Epithelial cell of proximal tubule (primary cell): Measurements from ENCODE around the gene PHF21A. TPM values are rescaled to one million over a fixed set of nuclear protein-coding genes. Genes with fewer than 3 reads are reported as not detected.

Source experiments
- DNase-seq: peaks from one replicate; pipeline ENCODE4 v3.0.0-alpha.2; 2011; ENCODE audit warnings: low read depth
- H3K4me3 ChIP-seq: 2 replicates; pipeline ENCODE4 v1.5.1; 2011; ENCODE audit warnings: low read depth, mild to moderate bottlenecking, low read length
- total RNA-seq: library from RNA; depleted of rRNA; stranded (reverse); fragments of >200 nt; gene quantifications from 2 replicates; pipeline ENCODE4 v1.2.3, GENCODE V29; 2015
- TF ChIP-seq, protein P1 (sequence below): conservative IDR thresholded peaks from 2 replicates; pipeline ENCODE4 v1.5.1; 2012; ENCODE audit warnings: low read depth, mild to moderate bottlenecking, low read length

PHF21A gene
- total RNA-seq, 1 donor from 2014 or later, result 5.8 TPM

DNA sequence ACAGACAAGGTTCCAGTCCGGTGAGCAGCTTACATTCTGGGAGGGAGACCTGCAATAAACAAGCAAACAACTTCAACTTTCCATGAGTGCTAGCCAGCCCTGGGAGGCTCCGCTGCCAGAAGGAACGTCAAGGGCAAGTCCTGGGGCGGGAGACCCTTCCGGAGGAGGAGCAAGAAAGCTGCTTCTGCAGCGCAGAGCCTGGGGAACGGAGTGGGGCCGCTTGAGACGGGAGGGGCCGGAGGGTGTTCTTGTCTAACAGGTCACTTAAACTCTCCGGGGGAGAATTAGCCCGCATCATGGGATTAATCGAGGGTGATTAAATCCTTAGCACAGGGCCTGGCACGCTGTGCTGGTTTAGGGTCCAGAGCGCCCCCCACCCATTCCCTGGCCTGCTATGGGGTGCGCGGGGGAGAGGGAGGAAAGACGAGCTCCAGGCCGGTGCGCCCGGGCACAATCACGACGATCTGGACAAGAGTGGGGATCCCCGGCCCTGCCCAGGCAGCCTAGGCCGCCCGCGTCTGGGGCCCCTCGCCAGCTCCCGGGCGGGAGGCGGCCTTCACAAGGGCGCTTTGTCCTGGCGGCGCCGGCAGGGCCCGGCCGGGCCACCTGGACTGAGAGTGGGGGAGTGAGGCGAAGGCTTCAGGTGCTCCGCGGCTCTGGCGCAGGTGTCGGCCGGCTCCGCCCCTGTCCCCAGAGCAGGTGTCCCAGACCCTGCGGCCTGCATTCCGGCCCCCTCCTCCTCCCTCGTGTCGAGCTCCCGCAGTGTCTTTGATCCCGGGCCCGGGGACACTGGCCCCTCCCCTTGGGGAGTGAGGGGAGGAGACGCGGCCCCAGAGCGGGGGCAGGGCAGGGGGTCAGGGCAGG lies 199.5 kb downstream of the PHF21A start:
- peak overlapping the region; percentile 35 for H3K4me3 ChIP-seq
- TF ChIP-seq, protein P1, sequence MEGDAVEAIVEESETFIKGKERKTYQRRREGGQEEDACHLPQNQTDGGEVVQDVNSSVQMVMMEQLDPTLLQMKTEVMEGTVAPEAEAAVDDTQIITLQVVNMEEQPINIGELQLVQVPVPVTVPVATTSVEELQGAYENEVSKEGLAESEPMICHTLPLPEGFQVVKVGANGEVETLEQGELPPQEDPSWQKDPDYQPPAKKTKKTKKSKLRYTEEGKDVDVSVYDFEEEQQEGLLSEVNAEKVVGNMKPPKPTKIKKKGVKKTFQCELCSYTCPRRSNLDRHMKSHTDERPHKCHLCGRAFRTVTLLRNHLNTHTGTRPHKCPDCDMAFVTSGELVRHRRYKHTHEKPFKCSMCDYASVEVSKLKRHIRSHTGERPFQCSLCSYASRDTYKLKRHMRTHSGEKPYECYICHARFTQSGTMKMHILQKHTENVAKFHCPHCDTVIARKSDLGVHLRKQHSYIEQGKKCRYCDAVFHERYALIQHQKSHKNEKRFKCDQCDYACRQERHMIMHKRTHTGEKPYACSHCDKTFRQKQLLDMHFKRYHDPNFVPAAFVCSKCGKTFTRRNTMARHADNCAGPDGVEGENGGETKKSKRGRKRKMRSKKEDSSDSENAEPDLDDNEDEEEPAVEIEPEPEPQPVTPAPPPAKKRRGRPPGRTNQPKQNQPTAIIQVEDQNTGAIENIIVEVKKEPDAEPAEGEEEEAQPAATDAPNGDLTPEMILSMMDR, result no peak
- no peak for DNase-seq

DNA sequence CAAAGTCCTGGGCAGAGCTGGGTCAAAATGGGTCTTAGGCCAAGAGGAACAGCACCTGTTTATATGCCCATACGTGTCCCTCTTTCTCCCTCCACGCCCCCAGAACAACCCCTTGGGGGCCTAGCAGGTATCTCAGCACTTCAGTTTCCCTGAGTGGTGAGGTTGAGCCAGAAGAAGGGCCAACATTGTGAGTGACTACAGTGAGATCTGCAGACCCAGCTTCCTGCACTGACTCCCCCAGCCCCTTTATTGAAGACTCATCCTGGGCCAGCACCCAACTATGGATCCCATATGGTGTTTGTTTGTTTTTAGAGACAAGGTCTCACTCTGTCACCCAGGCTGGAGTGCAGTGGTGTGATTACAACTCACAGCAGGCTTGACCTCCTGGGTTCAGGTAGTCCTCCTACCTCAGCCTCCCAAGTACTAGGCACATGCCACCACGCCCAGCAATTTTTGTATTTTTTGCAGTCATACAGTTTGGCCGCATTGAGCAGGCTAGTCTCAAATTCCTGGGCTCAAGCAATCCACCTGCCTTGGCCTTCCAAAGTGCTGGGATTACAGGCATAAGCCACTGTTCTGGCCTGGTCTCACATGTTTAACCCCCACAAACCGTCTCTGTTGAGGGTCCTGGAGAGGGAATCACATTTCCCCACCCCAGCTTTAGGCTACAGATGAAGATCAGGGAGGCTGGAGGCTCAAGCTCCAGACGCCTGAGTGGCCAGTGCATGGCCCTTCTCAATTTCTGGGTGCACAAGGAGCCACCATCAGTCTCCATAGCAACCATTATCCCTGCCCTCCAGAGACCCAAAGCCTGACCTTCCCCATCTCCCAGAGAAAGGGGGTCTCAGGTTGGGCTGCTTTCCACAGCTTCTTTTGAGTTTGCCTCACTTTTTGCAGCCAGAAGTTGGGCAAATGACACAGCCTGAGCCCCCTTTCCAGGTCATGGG lies 200.4 kb downstream of the PHF21A start:
- TF ChIP-seq, protein P1, result no peak
- no peak overlapping the region for H3K4me3 ChIP-seq
- DNase-seq, result no peak

DNA sequence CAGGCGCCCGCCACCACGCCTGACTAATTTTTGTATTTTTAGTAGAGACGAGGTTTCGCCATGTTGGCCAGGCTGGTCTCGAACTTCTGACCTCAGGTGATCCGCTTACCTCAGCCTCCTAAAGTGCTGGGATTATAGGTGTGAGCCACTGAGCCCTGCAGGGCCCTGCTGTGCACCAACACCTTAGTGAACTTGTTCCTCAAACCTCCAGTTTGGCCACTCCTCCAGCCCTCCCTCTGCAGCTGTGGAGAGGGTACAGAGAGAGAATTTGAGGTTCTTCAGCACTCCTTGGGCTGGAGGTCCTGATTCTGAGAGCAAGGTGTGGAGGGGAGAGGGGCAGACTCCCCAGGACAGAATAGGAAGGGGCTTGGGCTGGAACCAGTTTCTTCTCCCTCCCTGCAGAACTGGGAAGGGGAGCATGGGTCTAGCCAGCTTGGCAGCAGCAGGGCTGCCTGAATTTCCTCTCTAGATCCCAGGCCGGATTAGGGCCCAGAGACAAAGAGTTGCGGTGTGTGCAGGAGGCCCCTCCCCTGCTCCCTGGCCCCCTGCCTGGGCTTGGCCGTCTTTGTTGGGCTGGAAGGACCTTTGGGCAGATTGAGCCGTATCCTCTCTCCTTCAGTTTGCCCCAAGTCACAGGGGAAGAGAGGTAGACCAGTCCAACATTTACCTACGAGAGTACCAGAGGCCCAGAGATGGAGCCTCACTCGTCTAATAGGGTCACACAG lies 201.3 kb downstream of the PHF21A start:
- H3K4me3 ChIP-seq, result no peak overlapping the region
- TF ChIP-seq, protein P1, result no peak

DNA sequence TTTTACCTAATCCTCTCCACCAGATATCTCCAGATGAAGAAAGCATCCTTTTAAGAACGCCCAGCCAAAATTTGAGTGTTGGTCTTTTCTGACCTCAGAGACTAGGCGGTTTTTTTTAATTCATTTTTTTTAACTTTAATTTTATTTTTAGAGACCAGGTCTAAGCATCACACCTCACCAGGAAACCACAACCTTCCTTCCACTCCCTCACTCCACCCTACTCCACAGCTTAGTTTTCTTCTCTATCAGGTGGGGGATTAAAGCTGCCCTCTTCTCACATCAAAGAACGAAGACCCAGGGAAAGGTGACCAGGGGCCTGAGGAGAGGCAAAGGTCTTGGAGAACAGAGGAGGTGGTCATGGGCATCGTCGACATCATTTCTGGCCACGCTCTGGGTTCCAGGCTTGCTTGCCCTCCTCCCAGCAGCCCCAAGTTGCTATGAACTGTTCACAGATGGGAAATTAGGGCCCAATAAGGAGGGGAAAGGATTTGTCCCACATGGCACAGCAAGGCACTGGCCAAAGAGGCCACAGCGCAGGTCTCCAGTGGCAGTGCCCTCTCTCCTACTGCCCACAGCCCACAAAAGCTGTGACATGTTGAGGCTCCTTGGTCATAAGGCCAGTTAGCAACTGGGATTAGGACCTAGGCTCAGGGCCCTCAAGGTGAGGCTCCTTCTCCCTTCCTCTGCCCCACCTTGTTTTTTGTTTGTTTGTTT lies 202.1 kb downstream of the PHF21A start:
- no peak overlapping the region for H3K4me3 ChIP-seq
- TF ChIP-seq, protein P1, result no peak

More for the DNA sequence above, 201.3 kb downstream of the PHF21A start:
- no peak for DNase-seq

DNA sequence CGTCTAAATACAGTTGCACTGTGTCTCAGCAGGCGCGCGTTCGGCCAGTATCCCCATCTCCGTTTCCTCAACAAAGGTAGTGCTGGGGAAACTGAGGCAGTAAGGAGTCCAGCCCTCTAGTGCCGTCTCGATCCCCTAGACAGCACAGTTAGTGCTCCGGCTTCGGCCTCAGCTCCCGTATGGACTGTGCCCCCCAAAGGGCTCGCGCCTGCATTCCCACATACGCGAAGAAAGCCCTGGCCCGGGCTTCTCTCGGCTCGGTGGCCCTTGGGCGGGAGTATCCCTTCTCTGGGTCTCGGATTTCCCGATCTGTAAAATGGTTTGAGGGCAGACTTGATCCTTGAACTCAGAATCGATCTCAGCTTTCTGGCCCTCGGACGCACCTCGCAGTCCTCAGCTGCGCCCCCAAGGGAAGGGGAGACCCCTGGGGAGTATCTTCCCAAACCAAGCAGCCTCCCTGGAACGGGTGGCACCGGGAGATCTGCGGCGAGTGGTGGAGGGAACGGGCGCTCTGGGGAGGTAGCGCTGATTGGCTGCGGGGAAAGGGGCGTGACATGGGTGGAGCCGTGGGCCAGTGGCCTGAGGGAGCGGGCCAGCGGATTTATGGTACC lies 202.8 kb downstream of the PHF21A start:
- TF ChIP-seq, protein P1, result no peak
- peak overlapping the region; percentile 98 for H3K4me3 ChIP-seq
- no peak for DNase-seq

More for the DNA sequence above, 202.1 kb downstream of the PHF21A start:
- no peak for DNase-seq
